GM18508 (cell line): ENCODE measurements around the gene GRAMD2A.

Source experiments
- ATAC-seq: cut with Tn5 transposase; IDR thresholded peaks from one replicate; pipeline ENCODE4 v1.9.1; 2021; ENCODE audit warnings: moderate number of reproducible peaks; ENCODE audit not compliant: insufficient read depth, unreplicated experiment

GRAMD2A gene

DNA sequence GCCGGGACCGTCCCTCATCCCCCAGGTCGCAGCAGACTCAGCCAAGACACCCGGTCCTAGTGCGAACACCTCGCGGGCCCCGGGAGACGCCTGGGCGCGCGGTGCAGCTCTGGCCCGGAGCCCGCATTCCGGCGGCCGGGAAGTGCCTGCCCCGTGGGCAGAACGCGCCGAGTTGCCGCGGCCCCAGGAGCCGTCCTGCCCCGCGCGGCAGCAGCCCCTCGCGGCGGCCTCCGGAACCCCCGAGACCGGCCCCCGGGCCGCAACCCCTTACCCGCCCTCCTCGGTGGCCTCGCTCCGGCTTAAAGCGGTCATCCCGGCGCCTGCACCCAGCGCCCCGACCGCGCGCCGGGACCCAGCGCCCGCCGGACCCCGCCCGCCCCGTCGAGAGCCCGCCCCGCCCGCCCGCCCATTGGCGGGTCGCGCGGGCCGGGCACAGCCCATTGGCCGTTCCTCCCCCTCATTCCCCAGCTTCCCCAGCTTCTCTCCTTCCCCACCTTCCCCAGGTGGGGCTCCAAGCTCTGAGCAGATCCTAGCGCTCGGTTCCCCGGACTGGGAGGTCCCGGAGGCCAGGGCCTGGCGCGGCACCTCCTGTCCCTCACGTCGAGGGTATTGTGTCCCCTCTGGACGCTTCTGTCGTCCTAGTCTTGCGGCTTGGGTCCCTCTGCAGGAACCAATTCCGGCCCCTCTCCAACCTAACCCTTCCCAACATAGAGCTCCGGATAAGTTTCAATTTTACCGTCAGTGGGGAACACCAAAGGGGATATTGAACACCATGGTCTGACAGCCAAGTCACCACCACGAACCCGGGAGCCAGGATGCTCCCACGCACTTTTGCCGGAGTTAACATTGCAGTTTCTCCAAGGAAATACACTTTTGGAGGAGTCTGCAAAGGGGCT, at the start of gene GRAMD2A:
Gene GRAMD2A, minus strand, starts transcription at position 328 of the 896 bp plus-strand sequence.
- no peak for ATAC-seq

GRCh38 chr15:72242775-72243370, 45.3 kb upstream of the GRAMD2A start:
- no peak for ATAC-seq

- no peak for ATAC-seq
Observed at GRCh38 chr15:72239652-72240051, 42.1 kb upstream of the GRAMD2A start.

DNA sequence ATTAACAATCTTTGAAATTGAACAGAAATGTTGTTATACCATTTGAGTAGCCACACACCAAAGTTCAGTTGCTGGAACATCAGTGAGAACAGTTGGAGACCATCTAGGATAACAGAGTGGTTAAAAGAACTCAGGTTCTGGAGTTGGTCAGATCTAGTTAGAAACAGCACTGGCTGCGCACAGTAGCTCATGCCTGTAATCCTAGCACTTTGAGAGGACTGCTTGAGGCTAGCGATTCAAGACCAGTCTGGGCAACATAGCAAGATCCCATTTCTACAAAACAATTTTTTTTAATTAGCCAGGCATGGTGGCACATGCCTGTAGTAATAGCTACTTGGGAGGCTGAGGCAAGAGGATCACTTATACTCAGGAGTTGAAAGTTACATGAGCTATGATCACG, 41.0 kb upstream of the GRAMD2A start:
- ATAC-seq: no peak

DNA sequence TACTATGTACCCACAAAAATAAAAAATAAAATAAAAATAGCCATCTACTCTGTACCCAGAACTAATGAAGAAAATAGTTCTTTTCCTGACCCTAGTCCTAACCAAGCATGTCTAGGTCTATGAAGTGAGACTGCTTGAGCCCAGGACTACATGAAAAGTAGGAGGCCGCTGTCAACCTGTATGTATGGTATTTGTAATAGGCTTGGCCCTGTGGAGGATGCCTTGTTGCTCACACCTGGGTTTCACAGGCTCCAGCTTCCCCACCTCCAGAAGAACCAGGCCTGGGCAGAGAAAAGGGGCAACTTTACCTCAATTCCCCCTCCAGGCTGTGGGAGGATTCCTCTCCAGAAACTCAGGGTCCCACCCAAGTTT, 40.3 kb upstream of the GRAMD2A start:
- no peak for ATAC-seq

DNA sequence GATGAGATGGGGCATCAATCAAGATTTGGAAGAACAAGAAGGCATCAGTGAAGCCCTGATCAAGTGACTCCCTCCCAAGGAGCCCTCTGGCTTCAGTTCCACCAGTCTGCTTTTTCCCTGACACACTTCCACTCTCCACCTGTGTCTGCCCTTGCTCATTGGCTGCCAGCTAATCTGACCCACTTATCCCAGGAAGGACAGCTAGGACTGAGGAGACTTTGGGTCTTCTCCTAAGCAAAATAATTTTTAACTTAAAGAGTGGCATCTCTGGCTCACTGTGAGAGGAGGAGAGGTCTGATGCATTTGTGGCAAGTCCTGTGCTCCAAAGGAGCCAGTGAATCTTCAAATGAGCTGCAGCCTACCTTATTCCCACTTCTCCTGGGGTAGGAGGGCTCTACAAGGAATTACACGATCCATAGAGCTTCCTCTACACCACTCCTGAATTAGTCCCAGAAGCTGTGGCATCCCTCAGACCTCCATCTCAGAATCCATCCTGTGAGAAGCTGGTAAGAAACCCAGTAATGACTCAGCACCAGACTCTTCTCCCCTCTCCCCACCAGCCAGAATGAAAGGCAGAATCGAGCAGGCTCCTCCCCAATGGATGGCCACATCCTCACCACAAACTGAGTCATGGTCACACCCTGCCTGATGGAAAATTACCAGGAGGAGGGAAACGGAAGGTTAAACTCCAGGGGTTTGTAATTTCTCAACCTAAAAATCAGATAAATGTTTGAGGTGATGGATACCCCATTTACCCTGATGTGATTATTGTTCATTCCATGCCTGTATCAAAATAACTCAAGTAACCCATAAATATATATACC, 39.7 kb upstream of the GRAMD2A start:
- no peak for ATAC-seq

- no peak for ATAC-seq
Observed at GRCh38 chr15:72236381-72237003, 38.9 kb upstream of the GRAMD2A start.

DNA sequence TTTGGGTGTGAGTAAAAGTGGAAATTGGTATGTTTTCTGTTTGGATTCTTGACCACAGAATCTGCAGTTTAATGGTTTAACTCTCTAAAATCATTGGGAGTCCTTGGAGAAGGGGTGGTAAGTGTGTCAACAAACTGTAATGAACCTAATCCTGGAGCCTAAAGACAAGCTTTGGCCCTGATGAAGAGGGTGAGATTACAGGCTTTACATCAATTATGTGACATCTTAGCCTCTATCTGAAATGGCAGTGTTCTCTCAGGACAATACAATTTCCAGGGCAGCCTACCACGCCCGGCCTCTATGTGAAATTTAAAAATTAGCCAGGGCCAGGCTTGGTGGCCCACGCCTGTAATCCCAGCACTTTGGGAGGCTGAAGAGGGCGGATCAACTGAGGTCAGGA, 37.7 kb upstream of the GRAMD2A start:
- no peak for ATAC-seq

GRCh38 chr15:72233769-72234168, 36.2 kb upstream of the GRAMD2A start:
- no peak for ATAC-seq

- ATAC-seq: no peak
Observed at GRCh38 chr15:72231833-72232478, 34.4 kb upstream of the GRAMD2A start.

- ATAC-seq: peak; percentile 29
Observed at GRCh38 chr15:72231066-72231832, 33.7 kb upstream of the GRAMD2A start, which contains the start of gene PKM. PKM (minus strand) TSS chr15:72231190; CDS start chr15:72219097, 12,093 bp downstream.

DNA sequence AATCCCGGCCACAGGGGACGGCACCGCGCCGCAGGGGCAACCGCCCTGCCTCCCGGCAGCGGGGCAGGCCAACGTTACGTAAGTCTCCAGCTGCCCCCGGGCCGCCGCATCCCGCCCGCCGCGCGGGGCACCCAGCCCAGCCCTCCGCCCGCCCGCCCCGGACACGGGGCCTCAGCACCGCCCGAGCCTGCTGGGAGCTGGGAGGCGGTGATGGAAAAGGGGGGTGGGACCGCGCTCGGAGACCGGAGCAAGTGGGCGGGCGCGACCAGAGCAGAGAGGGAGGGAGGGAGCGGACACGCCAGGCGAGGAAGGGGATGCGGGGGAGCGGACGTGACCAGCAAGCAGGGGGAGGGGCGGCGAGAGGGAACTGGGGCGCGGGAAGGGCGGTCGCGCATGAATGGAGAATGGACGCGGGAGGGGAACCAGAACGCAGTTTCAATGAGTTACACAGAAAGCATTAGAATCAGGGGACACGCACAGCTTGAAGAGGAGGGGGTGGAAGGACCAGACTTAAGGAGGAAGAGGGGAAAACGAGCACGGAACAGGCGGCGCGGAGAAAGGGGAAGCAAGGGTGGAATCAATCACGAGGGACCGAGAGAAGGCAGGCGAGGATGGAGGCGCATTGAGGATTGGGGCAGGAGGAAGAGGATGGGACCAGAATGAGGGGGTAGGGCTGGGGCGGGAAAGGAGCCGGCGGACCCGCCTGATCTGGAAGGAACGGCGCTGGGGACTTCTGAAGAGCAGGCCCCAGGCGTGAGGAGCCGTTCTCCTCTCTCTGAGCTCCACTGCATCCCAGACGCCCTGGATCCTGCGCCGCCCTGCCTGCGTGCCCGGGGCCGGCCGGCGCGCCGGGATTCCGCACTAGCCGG, 32.8 kb upstream of the GRAMD2A start:
- no peak for ATAC-seq

DNA sequence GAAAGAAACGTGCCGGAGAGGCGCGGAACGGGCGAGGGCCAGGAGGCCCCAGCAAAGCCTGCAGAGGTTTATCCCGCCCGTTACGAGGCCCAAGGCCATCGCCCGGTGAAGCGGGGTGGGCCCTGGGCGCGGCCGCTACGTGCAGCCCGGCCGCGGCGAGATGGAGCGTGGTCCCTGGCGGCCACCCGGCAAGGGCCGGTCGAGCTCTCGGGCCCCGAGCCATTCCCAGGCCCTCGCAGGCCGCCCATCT, 32.3 kb upstream of the GRAMD2A start:
- ATAC-seq: no peak

DNA sequence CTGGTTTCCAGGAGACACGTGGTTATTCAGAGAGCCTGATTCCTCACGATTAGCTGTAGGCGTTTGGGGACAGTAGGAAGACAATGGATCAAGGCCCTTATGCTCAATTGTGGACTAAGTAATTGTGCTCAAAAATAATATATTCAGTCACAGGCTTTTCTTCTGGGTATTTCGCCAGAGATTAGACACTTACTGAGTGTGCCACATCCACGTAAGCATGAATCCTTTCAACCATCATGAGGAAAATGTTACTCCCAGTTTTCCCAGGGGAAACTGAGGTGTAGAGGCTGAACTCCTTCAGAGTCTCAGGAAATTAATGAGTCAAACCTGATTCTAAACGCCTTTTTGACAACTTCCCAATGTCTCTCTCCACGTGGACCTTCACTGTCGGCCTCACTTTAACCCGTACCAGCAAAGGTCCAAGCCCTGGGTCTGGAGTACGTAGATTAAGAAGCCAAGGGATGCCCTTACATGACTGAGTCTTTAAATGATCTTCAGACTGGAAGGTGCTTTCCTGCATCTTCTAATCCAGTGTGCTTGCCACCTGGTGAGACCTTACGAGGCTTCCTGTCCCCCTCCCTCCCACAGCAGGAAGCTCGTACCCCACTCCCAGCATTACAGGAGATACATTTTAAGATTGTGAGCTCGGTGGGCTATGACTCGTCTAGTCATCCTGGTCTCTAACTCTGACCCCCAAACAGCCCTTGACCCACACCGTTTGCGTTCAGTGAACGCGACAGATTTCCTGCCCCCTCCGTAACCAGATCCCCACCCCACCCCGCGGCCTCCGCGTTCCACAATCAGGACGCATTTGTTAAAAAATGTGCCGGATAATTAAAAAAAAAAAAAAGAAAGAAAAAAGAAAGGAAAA, 31.7 kb upstream of the GRAMD2A start:
- no peak for ATAC-seq

- ATAC-seq: no peak
Observed at GRCh38 chr15:72227720-72228119, 30.1 kb upstream of the GRAMD2A start.

DNA sequence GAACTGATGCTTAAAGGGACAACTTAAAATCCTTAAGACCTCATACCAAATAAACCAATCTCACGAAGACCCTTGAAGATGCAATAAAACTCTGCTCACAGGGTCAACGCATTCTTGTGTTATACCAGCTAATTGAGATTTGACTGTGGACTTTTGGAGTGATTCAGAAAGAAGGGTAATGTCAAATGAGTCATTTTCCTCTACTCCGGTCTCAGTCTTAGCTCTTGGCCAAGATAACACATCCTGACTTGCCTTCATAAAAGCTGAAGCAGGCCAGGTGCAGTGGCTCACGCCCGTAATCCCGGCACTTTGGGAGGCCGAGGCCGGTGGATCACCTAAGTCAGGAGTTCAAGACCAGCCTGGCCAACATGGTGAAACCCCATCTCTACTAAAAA, 29.6 kb upstream of the GRAMD2A start:
- no peak for ATAC-seq

DNA sequence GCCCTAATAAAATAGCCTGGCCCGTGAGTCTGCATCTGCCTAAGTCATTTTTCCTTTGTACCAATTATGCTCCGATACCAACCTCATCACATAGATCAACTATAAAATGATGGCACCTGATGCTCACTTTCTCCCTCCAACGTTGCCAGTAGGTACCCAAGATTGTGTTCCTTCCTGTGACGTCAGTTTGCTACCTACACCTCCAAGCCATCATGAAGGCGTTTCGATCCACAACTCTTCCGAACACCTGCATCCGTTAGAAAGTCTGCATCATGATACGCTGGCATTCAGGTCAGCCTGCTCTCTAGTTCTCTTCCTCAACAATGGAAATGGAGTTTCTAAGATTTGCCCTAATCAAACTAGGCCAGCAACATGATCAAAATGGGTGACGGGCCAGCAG, 25.7 kb upstream of the GRAMD2A start:
- ATAC-seq: no peak

DNA sequence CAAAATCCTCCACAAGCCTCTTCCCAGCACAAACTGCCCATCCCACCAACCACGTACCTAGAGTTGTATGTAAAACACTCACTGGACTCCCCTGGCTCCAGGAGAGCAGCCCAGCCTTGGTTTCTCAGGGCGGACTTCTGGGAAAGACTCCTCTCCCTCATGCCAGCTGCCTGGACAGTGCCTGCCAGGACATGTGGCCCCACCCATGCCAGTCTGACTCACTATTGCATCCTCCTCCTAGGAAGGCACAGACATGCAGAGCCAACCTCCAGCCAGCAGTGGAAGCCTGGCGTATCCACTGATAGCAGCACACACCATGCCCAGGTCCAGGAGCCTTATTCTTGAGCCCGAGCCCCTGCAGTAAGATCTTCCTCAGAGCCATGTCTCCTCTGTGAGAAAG, 24.8 kb upstream of the GRAMD2A start:
- ATAC-seq: no peak
